Heart left ventricle (tissue), 16 donors: ENCODE measurements around the gene HHAT. TPM values are rescaled to one million over a fixed set of nuclear protein-coding genes. Genes with fewer than 3 reads are reported as not detected.

Source experiments
- ATAC-seq, 4 donors: fragments of 200-7000 bp; cut with Tn5 transposase; one replicate each; pipeline ENCODE4 v1.9.1; 2020 to 2022; ENCODE audit warnings: moderate library complexity in 4 of 4, mild to moderate bottlenecking in 3 of 4, moderate number of reproducible peaks in 1 of 4
- DNase-seq, 5 donors: peaks; one replicate each; pipeline ENCODE4 v3.0.0-alpha.2; 2020
- H3K27ac ChIP-seq, 12 donors: fragments of 200-600 bp; sonication (generic) in 4 of 12; one replicate each; pipeline versions ENCODE4 v1.5.0 to v1.8.0; 2016 to 2022; ENCODE audit warnings: mild to moderate bottlenecking in 2 of 12
- H3K27me3 ChIP-seq, 9 donors: fragments of 200-600 bp; sonication (generic) in 2 of 9; one replicate each; pipeline versions ENCODE4 v1.5.1 to v1.8.0; 2016 to 2022; ENCODE audit warnings: mild to moderate bottlenecking in 3 of 9
- H3K36me3 ChIP-seq, 9 donors: fragments of 200-600 bp; sonication (generic) in 2 of 9; one replicate each; pipeline versions ENCODE4 v1.5.0 to v1.8.0; 2018 to 2022; ENCODE audit warnings: mild to moderate bottlenecking in 2 of 9
- H3K4me1 ChIP-seq, 12 donors: fragments of 200-600 bp; sonication (generic) in 4 of 12; one replicate each; pipeline versions ENCODE4 v1.5.0 to v1.8.0; 2016 to 2022; ENCODE audit warnings: mild to moderate bottlenecking in 3 of 12
- H3K4me3 ChIP-seq, 12 donors: fragments of 200-600 bp; sonication (generic) in 4 of 12; one replicate each; pipeline versions ENCODE4 v1.5.0 to v1.8.0; 2017 to 2022; ENCODE audit warnings: mild to moderate bottlenecking in 9 of 12, moderate library complexity in 4 of 12
- H3K9me3 ChIP-seq, 12 donors: fragments of 200-600 bp; sonication (generic) in 4 of 12; one replicate each; pipeline versions ENCODE4 v1.5.0 to v1.8.0; 2016 to 2022; ENCODE audit warnings: mild to moderate bottlenecking in 1 of 12
- CTCF ChIP-seq, 12 donors: fragments of 200-600 bp; sonication (generic) in 4 of 12; IDR thresholded peaks; one replicate each; pipeline versions ENCODE4 v1.5.0 to v1.8.0; 2018 to 2022; ENCODE audit warnings: antibody characterized with exemption in 12 of 12, mild to moderate bottlenecking in 5 of 12
- POLR2A ChIP-seq, 2 donors: fragments of 450-650 bp; IDR thresholded peaks; one replicate each; pipeline ENCODE4 v1.6.1; 2017; ENCODE audit warnings: antibody characterized with exemption in 2 of 2, mild to moderate bottlenecking in 2 of 2, moderate library complexity in 2 of 2
- WGBS, 4 donors: extraction: QIAGEN DNeasy Blood & Tissue Kit in 2 of 4; methylation state at CpG; one replicate each; pipeline versions ENCODE4 v1.1.5 to v1.1.7; 2013 to 2018; 5-methylcytosine and 5-hydroxymethylcytosine counted together
- intact Hi-C, 10 donors: fragments of 100-400 bp; cut with DNase I; formaldehyde crosslinking; loops; one replicate each; pipeline versions ENCODE4 v1.11.1 to v1.14.2; 2022
- polyA plus RNA-seq, 2 donors: library from polyadenylated mRNA; stranded (reverse); fragments of 200-250 nt; gene quantifications; one replicate each; pipeline ENCODE4 v1.2.3, GENCODE V29; 2013
- total RNA-seq, 9 donors: library from RNA; depleted of rRNA in 2 of 9; stranded (reverse); fragments of >200 nt in 2 of 9; fragmentation: NEBNext Ultra II Directional in 3 of 9; extraction: Animal tissue kit (Norgen Biotek cat#: 25700) in 3 of 9; gene quantifications; one replicate each; pipeline versions ENCODE4 v1.1.0 to v1.2.4, GENCODE V29; 2016 to 2023
- donor health status: ischemic (EF 13 %, LVEDD 7.1; RV severe dilation, severe dysfunction).
- donor health status: healthy with polysubstance abuse.
- donor health status: DM: no; HTN: yes; CAD: no.
- donor health status: DM: no; HTN: no; CAD: no.
- donor health status: ischemic (EF 25% LVEDD 6.9; RV normal size, moderate dysfunction).
- donor health status: ischemic (EF 25% LVEDD 5.7; RV mildly dilated, moderate dysfunction).
- donor health status: healthy.
- donor health status: DM: yes; HTN: yes; CAD: no.
- donor health status: ischemic (EF 35%, LVEDD 5.7; RV mildly dilated, moderate dysfunction).
- donor health status: nonischemic (EF 11% LVEDD 7.7; RV severe dilation, severe dysfunction).
- donor health status: DM: yes; HTN: yes; CAD: no.
- donor health status: PGD.
- donor health status: ischemic (EF 29% LVEDD 5.4; RV normal size, mild dysfunction).
- donor health status: nonischemic (EF 23%, LVEDD 6.1; RV moderate dilation, normal function).

The HHAT gene
- total and polyA plus RNA-seq, 11 donors = 0.98 to 4.7 (median 2.8) TPM

- 60 to 94% (median 88%) methylated on average over 1 of the region's 1 CpG for WGBS, 4 donors
- TF ChIP-seq CTCF (IDR thresholded peaks at IDR 0.05) (no peak), POLR2A (IDR thresholded peaks at IDR 0.05) (no peak)
- no peak overlapping the region for H3K27ac ChIP-seq
- ATAC-seq (no peak), DNase-seq (no peak)
- no peak overlapping the region for H3K4me3 ChIP-seq
- H3K9me3 ChIP-seq = no peaks in the 10 kb centered on the region
- intact Hi-C loops = no loop called here
- H3K27me3 ChIP-seq = no peaks in the 10 kb centered on the region
- H3K4me1 ChIP-seq = no peaks in the 10 kb centered on the region
- H3K36me3 ChIP-seq = no peaks in the 10 kb centered on the region
Observed at GRCh38 chr1:210617293-210617692, 288.6 kb downstream of the HHAT start.

- H3K4me3 ChIP-seq = no peak overlapping the region
- no peaks in the 10 kb centered on the region for H3K27me3 ChIP-seq
- WGBS, 4 donors = 85 to 91% (median 90%) methylated on average over 5 of the region's 5 CpGs
- ATAC-seq (no peak), DNase-seq (no peak)
- TF ChIP-seq CTCF (IDR thresholded peaks at IDR 0.05) (no peak), POLR2A (IDR thresholded peaks at IDR 0.05) (no peak)
- H3K9me3 ChIP-seq = no peaks in the 10 kb centered on the region
- no peaks in the 10 kb centered on the region for H3K4me1 ChIP-seq
- intact Hi-C loops = no loop called here
- no peak overlapping the region for H3K27ac ChIP-seq
- no peaks in the 10 kb centered on the region for H3K36me3 ChIP-seq
Observed at GRCh38 chr1:210618369-210618768, 289.7 kb downstream of the HHAT start.

- no peak for TF ChIP-seq POLR2A (IDR thresholded peaks at IDR 0.05)
- no peak for TF ChIP-seq CTCF (IDR thresholded peaks at IDR 0.05)
- H3K27ac ChIP-seq = no peak overlapping the region
- no peak for DNase-seq
- H3K4me1 ChIP-seq = peaks cover 0 to 18% (median 1%) of the 10 kb centered on the region in 12 donors
- no peak overlapping the region for H3K4me3 ChIP-seq
- WGBS, 4 donors = 85 to 91% (median 88%) methylated on average over 6 of the region's 6 CpGs
- intact Hi-C loops = no loop called here
- H3K9me3 ChIP-seq = no peaks in the 10 kb centered on the region
- H3K27me3 ChIP-seq = no peaks in the 10 kb centered on the region
- no peak for ATAC-seq
- no peaks in the 10 kb centered on the region for H3K36me3 ChIP-seq
Observed at GRCh38 chr1:210620867-210621488, 292.3 kb downstream of the HHAT start.

- no peaks in the 10 kb centered on the region for H3K36me3 ChIP-seq
- no peak for DNase-seq
- H3K27ac ChIP-seq = no peak overlapping the region
- H3K4me1 ChIP-seq = peaks cover 0 to 25% (median 1%) of the 10 kb centered on the region in 12 donors
- WGBS, 4 donors = 87 to 94% (median 92%) methylated on average over 6 of the region's 6 CpGs
- intact Hi-C loops = no loop called here
- H3K27me3 ChIP-seq = no peaks in the 10 kb centered on the region
- no peak overlapping the region for H3K4me3 ChIP-seq
- no peaks in the 10 kb centered on the region for H3K9me3 ChIP-seq
- no peak for ATAC-seq
- TF ChIP-seq CTCF (IDR thresholded peaks at IDR 0.05) = no peak
Observed at GRCh38 chr1:210621712-210622111, 293.0 kb downstream of the HHAT start.
